ENCODE results near the gene CAPZA1. TPM values are rescaled to one million over a fixed set of nuclear protein-coding genes. Genes with fewer than 3 reads are reported as not detected.

Gene CAPZA1
- total RNA-seq (2022; extraction: Qiagen RNA extraction; ENCODE audit: low read depth) = 58.0 to 85.4 TPM (median 63.1 TPM) in 5 replicates

DNA sequence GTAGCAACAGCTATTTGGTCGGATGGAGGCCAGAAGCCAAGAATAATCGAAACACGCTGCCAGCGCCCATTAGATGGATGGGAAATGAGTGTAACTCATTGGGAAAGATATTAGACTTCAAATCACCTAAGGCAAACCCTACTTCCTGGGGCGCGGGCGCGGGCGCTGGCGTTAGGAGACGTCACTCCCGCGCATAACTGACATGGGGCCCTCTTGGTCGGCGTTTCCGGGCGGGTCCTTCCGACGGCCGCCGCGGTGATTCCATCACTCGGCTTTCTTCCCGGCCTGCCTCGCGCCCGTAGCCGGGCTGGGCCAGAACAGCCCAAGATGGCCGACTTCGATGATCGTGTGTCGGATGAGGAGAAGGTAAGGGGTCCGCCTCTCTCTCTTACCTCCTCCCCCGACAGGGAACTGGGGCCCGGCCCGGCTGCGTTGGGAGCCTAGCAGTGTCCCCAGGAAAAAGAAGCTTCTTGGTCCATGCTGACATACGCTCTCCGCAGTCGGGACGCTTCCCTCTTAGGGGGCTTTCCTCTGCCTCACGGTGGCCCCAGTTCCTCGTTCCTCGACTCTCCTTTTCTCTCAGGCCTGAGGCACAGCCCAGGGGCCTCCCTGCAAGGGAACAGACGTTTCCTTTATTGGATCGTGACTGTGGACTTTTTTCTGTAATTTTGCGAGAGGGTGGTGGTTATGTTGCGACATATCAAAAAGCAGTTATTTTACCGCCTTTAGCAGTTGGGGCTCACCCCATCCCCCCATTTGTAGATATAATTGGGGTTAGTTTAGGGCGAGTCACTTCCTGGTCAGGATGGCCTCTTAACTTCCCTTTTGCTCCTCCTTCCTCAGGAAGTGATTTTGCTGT, at the start of gene CAPZA1:
TSS of gene CAPZA1 (plus strand) at position 315 of the 859 bp plus-strand sequence. CDS start at position 328, 13 bp downstream.

GRCh38 chr1:112618721-112619517, 713 bp upstream of the CAPZA1 start, which contains the start of gene ST7L:
Gene ST7L, minus strand, starts transcription at chr1:112619141. Its CDS starts 28 bp downstream, at chr1:112619113.

GRCh38 chr1:112674440-112674985, 54.9 kb downstream of the CAPZA1 start, which contains the start of gene MOV10:
Gene MOV10, plus strand, starts transcription at chr1:112674659. Its CDS starts 254 bp downstream, at chr1:112674913.

GRCh38 chr1:112706505-112707220, 87.0 kb downstream of the CAPZA1 start, which contains the start of gene RHOC:
Gene RHOC, minus strand, starts transcription at chr1:112707127. Its CDS starts 3,328 bp downstream, at chr1:112703799.

DNA sequence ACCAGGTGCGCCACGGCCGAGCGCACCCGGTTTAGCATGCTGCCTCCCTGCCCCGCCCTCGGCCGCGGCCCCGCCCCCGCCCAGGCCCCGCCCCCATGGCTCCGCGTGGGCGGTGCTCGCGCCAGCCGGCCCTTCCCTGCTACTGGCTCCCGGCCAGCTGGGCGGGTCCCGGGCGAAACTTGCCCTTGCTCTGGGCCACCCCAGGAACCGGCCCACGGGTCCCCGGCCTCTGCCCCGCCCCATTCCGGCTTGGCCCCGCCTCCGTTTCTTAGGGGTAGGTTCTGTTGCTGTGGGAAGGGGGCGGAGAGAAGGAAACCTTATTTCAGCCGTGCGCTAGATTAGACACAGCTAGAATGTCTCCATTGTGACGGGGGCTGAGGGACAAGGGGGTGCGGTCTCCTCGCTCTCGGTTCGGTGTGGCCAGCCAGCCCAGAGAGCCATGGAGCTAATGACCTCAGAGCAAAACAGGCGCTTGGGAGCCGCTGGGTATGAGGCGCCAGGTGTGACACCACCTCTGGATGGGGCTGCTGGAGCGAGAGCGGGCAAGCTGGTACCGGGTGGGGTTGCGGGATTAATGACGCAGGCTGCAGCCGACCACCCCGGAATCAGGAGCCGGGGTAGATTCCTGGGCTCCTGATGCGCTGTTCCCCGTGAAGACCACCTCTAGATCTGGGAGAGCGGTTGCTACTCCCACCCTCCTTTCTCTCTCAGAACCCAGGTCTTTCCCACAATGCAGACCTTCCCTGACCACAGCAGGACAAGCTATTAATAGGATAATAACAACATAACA, 95.8 kb downstream of the CAPZA1 start, which contains the start of gene PPM1J:
TSS of gene PPM1J (minus strand) at position 69 of the 790 bp plus-strand sequence. CDS start at position 38, 31 bp downstream.

Other genes with a start within 250 kb of the CAPZA1 start
- gene CTTNBP2NL, start 223.6 kb upstream of the CAPZA1 start, total RNA-seq (2022; extraction: Qiagen RNA extraction; ENCODE audit: low read depth) = 6.3 to 9.7 TPM (median 7.6 TPM) in 5 replicates
- 0.24 to 0.44 TPM (median 0.27 TPM) in 5 replicates for gene WNT2B, start 110.9 kb upstream of the CAPZA1 start, total RNA-seq (2022; extraction: Qiagen RNA extraction; ENCODE audit: low read depth)
- gene ST7L, start 691 bp upstream of the CAPZA1 start, total RNA-seq (2022; extraction: Qiagen RNA extraction; ENCODE audit: low read depth) = 9.4 to 12.9 TPM (median 10.9 TPM) in 5 replicates
- 25.7 to 37.5 TPM (median 28.0 TPM) in 5 replicates for gene MOV10, start 54.8 kb downstream of the CAPZA1 start, total RNA-seq (2022; extraction: Qiagen RNA extraction; ENCODE audit: low read depth)
- 344 to 388 TPM (median 368 TPM) in 5 replicates for gene RHOC, start 87.3 kb downstream of the CAPZA1 start, total RNA-seq (2022; extraction: Qiagen RNA extraction; ENCODE audit: low read depth)
- 0.79 to 1.5 TPM (median 0.96 TPM) in 5 replicates for gene PPM1J, start 95.5 kb downstream of the CAPZA1 start, total RNA-seq (2022; extraction: Qiagen RNA extraction; ENCODE audit: low read depth)